A549 (cell line): ENCODE measurements around the gene F2. TPM values are rescaled to one million over a fixed set of nuclear protein-coding genes. Genes with fewer than 3 reads are reported as not detected.

Experiments used
- ATAC-seq, 2 experiments: fragments of 200-7000 bp in 1 of 2; fragments of >200 bp in 1 of 2; cut with Nextera tagmentation in 1 of 2; cut with Tn5 transposase in 1 of 2; 3 replicates each; pipeline versions ENCODE4 v1.8.0 to v1.9.1; 2018 to 2020; ENCODE audit warnings: mild to moderate bottlenecking in 1 of 2, moderate library complexity in 1 of 2
- CTCF ChIA-PET: fragments of 300-600 bp; sonication (Branson Sonifier 250); formaldehyde crosslinking; extraction: SDS; loops from one replicate; lab custom pipeline; 2021; ENCODE audit warnings: antibody characterized with exemption, inconsistent platforms; lab: Yijun Ruan, JAX
- POLR2A ChIA-PET: fragments of 350-600 bp; formaldehyde crosslinking; extraction: SDS; loops from one replicate; lab custom pipeline; 2021; ENCODE audit warnings: antibody characterized with exemption, inconsistent platforms; lab: Yijun Ruan, JAX
- DNase-seq, 2 experiments: peaks; one replicate each; pipeline versions ENCODE4 v3.0.0 to v3.0.0-alpha.2; 2011 to 2016; ENCODE audit warnings: low read depth in 1 of 2, low spot score in 1 of 2
- FAIRE-seq: peaks from 2 replicates; lab custom pipeline; 2011; peaks lifted over from hg19 to GRCh38; lab: Jason Lieb, UNC
- H3K27ac ChIP-seq, 2 experiments: fragments of >200 bp; sonication (Bioruptor Twin); formaldehyde crosslinking; 3 replicates each; pipeline ENCODE4 v1.5.1; 2016 to 2017
- H3K4me1 ChIP-seq: fragments of >200 bp; sonication (Bioruptor Twin); formaldehyde crosslinking; 3 replicates; pipeline ENCODE4 v1.6.1; 2016
- H3K4me2 ChIP-seq: fragments of >200 bp; sonication (Bioruptor Twin); formaldehyde crosslinking; 3 replicates; pipeline ENCODE4 v1.6.1; 2016
- H3K4me3 ChIP-seq: fragments of >200 bp; sonication (Bioruptor Twin); formaldehyde crosslinking; 3 replicates; pipeline ENCODE4 v1.5.1; 2016
- H3K9me3 ChIP-seq: fragments of >200 bp; sonication (Bioruptor Twin); formaldehyde crosslinking; 3 replicates; pipeline ENCODE4 v1.6.1; 2016
- BCL3 ChIP-seq: fragments of >200 bp; sonication (Bioruptor Twin); formaldehyde crosslinking; IDR thresholded peaks from 3 replicates; pipeline ENCODE4 v1.6.1; 2016
- E2F6 ChIP-seq: IDR thresholded peaks from 2 replicates; pipeline ENCODE4 v1.6.1; 2012; ENCODE audit warnings: low read depth, borderline replicate concordance
- EP300 ChIP-seq, 2 experiments: fragments of >200 bp; sonication (Bioruptor Twin); formaldehyde crosslinking; IDR thresholded peaks; 2 replicates in 1 of 2; 3 replicates in 1 of 2; pipeline ENCODE4 v1.6.1; 2016 to 2017
- HDAC2 ChIP-seq: fragments of 200-600 bp; sonication (generic); IDR thresholded peaks from 2 replicates; pipeline ENCODE4 v1.6.1; 2016
- HEYL ChIP-seq: fragments of 250-450 bp; sonication (Bioruptor Pico); IDR thresholded peaks from 2 replicates; pipeline ENCODE4 v1.8.0; 2021; ENCODE audit warnings: mild to moderate bottlenecking, moderate library complexity
- HOXB13 ChIP-seq: fragments of 250-450 bp; sonication (Bioruptor Pico); IDR thresholded peaks from 2 replicates; pipeline ENCODE4 v1.5.0; 2020; ENCODE audit warnings: low read depth, mild to moderate bottlenecking, moderate library complexity
- HOXB5 ChIP-seq: fragments of 250-450 bp; sonication (Bioruptor Pico); IDR thresholded peaks from 2 replicates; pipeline ENCODE4 v1.5.0; 2020; ENCODE audit warnings: mild to moderate bottlenecking, moderate library complexity
- JUN ChIP-seq, 2 experiments: fragments of >200 bp; sonication (Bioruptor Twin); formaldehyde crosslinking; IDR thresholded peaks; 2 replicates in 1 of 2; 3 replicates in 1 of 2; pipeline ENCODE4 v1.6.1; 2016 to 2017
- MAX ChIP-seq: IDR thresholded peaks from 2 replicates; pipeline ENCODE4 v1.6.1; 2012
- MAZ ChIP-seq: fragments of 150-350 bp; IDR thresholded peaks from 2 replicates; pipeline ENCODE4 v1.6.1; 2014; ENCODE audit warnings: antibody characterized with exemption, low read depth, low read length, borderline replicate concordance
- MYC ChIP-seq: IDR thresholded peaks from 2 replicates; pipeline ENCODE4 v1.6.1; 2012; ENCODE audit warnings: mild to moderate bottlenecking, inconsistent platforms, low read length, improper control_type of control experiment, borderline replicate concordance
- NFE2L2 ChIP-seq: fragments of 150-350 bp; conservative IDR thresholded peaks from 2 replicates; pipeline ENCODE4 v1.6.1; 2014; ENCODE audit warnings: low read length
- NR3C1 ChIP-seq: fragments of >200 bp; sonication (Bioruptor Twin); formaldehyde crosslinking; IDR thresholded peaks from 3 replicates; pipeline ENCODE4 v1.6.1; 2017
- PBX3 ChIP-seq: IDR thresholded peaks from 2 replicates; pipeline ENCODE4 v1.6.1; 2012
- PHF8 ChIP-seq: fragments of 200-600 bp; sonication (generic); IDR thresholded peaks from 2 replicates; pipeline ENCODE4 v1.6.1; 2016; ENCODE audit warnings: low read depth, mild to moderate bottlenecking, antibody characterized with exemption, moderate library complexity, borderline replicate concordance
- POLR2A ChIP-seq: IDR thresholded peaks from 2 replicates; pipeline ENCODE4 v1.6.1; 2012; ENCODE audit warnings: mild to moderate bottlenecking, low read length
- RARB ChIP-seq: fragments of 250-450 bp; sonication (Bioruptor Pico); IDR thresholded peaks from 2 replicates; pipeline ENCODE4 v1.8.0; 2021; ENCODE audit warnings: mild to moderate bottlenecking, moderate library complexity
- RCOR1 ChIP-seq: fragments of 150-350 bp; IDR thresholded peaks from 2 replicates; pipeline ENCODE4 v1.6.1; 2014; ENCODE audit warnings: antibody characterized with exemption, low read length, low read depth
- RFX5 ChIP-seq: fragments of 450-650 bp; IDR thresholded peaks from 2 replicates; pipeline ENCODE4 v1.7.1; 2014; ENCODE audit warnings: antibody characterized with exemption, mild to moderate bottlenecking, moderate library complexity
- RNF2 ChIP-seq: fragments of 200-600 bp; sonication (generic); IDR thresholded peaks from 2 replicates; pipeline ENCODE4 v1.6.1; 2016; ENCODE audit warnings: low read depth, mild to moderate bottlenecking, antibody characterized with exemption, moderate library complexity, borderline replicate concordance
- SMC3 ChIP-seq: fragments of >200 bp; sonication (Bioruptor Twin); formaldehyde crosslinking; IDR thresholded peaks from 3 replicates; pipeline ENCODE4 v1.6.1; 2018; ENCODE audit warnings: inconsistent platforms
- TP53 ChIP-seq: fragments of 250-450 bp; sonication (Bioruptor Pico); IDR thresholded peaks from 2 replicates; pipeline ENCODE4 v1.5.0; 2021; ENCODE audit warnings: mild to moderate bottlenecking, moderate library complexity
- USF2 ChIP-seq: fragments of 450-650 bp; IDR thresholded peaks from 2 replicates; pipeline ENCODE4 v1.6.1; 2014; ENCODE audit warnings: antibody characterized with exemption
- ZFP36 ChIP-seq: fragments of 450-650 bp; IDR thresholded peaks from 2 replicates; pipeline ENCODE4 v1.6.1; 2014; ENCODE audit warnings: borderline replicate concordance; ENCODE audit not compliant: partially characterized antibody
- ZSCAN20 ChIP-seq: fragments of 250-450 bp; sonication (Bioruptor Pico); IDR thresholded peaks from 2 replicates; pipeline ENCODE4 v1.8.0; 2022; ENCODE audit warnings: mild to moderate bottlenecking, moderate library complexity
- WGBS: methylation state at CpG from one replicate; pipeline ENCODE4 v1.1.6; 2017; ENCODE audit errors: missing lambda C conversion rate; 5-methylcytosine and 5-hydroxymethylcytosine counted together
- polyA plus RNA-seq, 4 experiments: library from polyadenylated mRNA; depleted of rRNA in 3 of 4; stranded (reverse); fragments of >200 nt; fragmentation: RNase III in 1 of 4; extraction: RNeasy Plus Mini Kit Qiagen cat#74134 plus additional on column Dnase treatment in 1 of 4; gene quantifications; 2 replicates in 3 of 4; 3 replicates in 1 of 4; pipeline ENCODE4 v1.2.3, GENCODE V29; 2011 to 2017

The F2 gene
- polyA plus RNA-seq, 2 of the 4 experiments (the other 2 are of a cell fraction): 2.5 to 3.8 TPM

- TF ChIP-seq ZSCAN20 (CRISPR knock-in tag) (no peak), RNF2 (no peak), RFX5 (no peak), EP300 (IDR thresholded peaks at IDR 0.05) (no peak)
Observed at GRCh38 chr11:46697303-46697702, 21.7 kb upstream of the F2 start (continued).

GRCh38 chr11:46697723-46698122 lies 21.3 kb upstream of the F2 start:
- no peak for FAIRE-seq
- POLR2A ChIA-PET: no interaction called here
- CTCF ChIA-PET: interaction anchor here (2.1 kb wide), 1 partner anchor 11 kb away, joined by 9 read pairs; no protein-coding TSS in a partner anchor
- 61% methylated on average over 2 of the region's 2 CpGs for WGBS
- Histone ChIP-seq H3K4me3 (no peak overlapping the region), H3K4me1 (peaks cover 23% of the 10 kb centered on the region; the same call in 2 of the 3 replicates), H3K27ac (no peak overlapping the region), H3K9me3 (no peaks in the 10 kb centered on the region)
- no peak for DNase-seq
- ATAC-seq: no peak
- TF ChIP-seq RARB (CRISPR knock-in tag): no peak
- TF ChIP-seq MAX: no peak
- no peak for TF ChIP-seq SMC3
- no peak for TF ChIP-seq NFE2L2
- TF ChIP-seq, all 56 proteins: peak for 0
- H3K4me2 ChIP-seq: no peak overlapping the region

- no peak overlapping the region for H3K4me3 ChIP-seq
- peak overlapping the region; percentile 88 for H3K4me2 ChIP-seq
- H3K9me3 ChIP-seq: no peaks in the 10 kb centered on the region
- DNase-seq: no peak
- H3K27ac ChIP-seq: no peak overlapping the region
- FAIRE-seq: no peak
- ChIA-PET CTCF (interaction anchor here (0.7 to 2.1 kb wide), 3 partner anchors 12 to 65 kb away, joined by 3 to 9 read pairs (median 3); no protein-coding TSS in a partner anchor), POLR2A (interaction anchor here (0.6 kb wide), 1 partner anchor 1144 kb away, joined by 3 read pairs; no protein-coding TSS in a partner anchor)
- ATAC-seq: no peak
- no peak for TF ChIP-seq SMC3
- no peak for TF ChIP-seq HEYL
- no peak for TF ChIP-seq RFX5
- peaks cover 24% of the 10 kb centered on the region; the same call in 2 of the 3 replicates for H3K4me1 ChIP-seq
- 73% methylated on average over 1 of the region's 1 CpG for WGBS
Observed at GRCh38 chr11:46698597-46698996, 20.4 kb upstream of the F2 start.

GRCh38 chr11:46700241-46701077 lies 18.6 kb upstream of the F2 start, which contains the start of the genes ARHGAP1 and ZNF408:
Gene ARHGAP1, minus strand, starts transcription at chr11:46700619. Its CDS starts 4,512 bp downstream, at chr11:46696107.
Gene ZNF408, plus strand, starts transcription at chr11:46701031. Its CDS starts 17 bp downstream, at chr11:46701048.
- FAIRE-seq (peak; percentile 72), ATAC-seq (peak; percentile 95 to 96), DNase-seq (peak; percentile 89 to 99)
- H3K4me2 ChIP-seq: peak within 1 kb of the TSS; percentile 91
- ChIA-PET POLR2A (interaction anchor here (0.7 to 1.5 kb wide), 9 partner anchors 11 to 139 kb away, joined by 3 to 11 read pairs (median 4); partner anchors contain the start of gene AMBRA1), CTCF (interaction anchor here (1.2 to 1.4 kb wide), 4 partner anchors 23 to 311 kb away, joined by 3 to 4 read pairs (median 4); no protein-coding TSS in a partner anchor)
- H3K9me3 ChIP-seq: no peaks in the 10 kb centered on the region
- H3K4me3 ChIP-seq: peak within 1 kb of the TSS; percentile 93
- 1% methylated on average over 35 of the region's 44 CpGs for WGBS
- peak within 1 kb of the TSS; percentile 99 for H3K27ac ChIP-seq
- H3K4me1 ChIP-seq: peaks cover 24% of the 10 kb centered on the region; the same call in 2 of the 3 replicates
- TF ChIP-seq SMC3 (peak; percentile 19; the same call in 1 of the 3 replicates), USF2 (peak; percentile 21; the same call in 1 of the 2 replicates), MYC (peak; percentile 77; the same call in 1 of the 2 replicates), ZSCAN20 (CRISPR knock-in tag) (no peak), PHF8 (peak; percentile 56; the same call in 1 of the 2 replicates), NR3C1 (no peak), RFX5 (peak; percentile 57; the same call in 1 of the 2 replicates), RCOR1 (no peak), PBX3 (0 out of 2 replicates have a peak, but pooled peaks have one; percentile 8), ZFP36 (peak; percentile 80), POLR2A (peak; percentile 76), TP53 (no peak), BCL3 (peak; percentile 40; the same call in 1 of the 3 replicates), HOXB13 (CRISPR knock-in tag) (0 out of 2 replicates have a peak, but pooled peaks have one; percentile 38), MAZ (0 out of 2 replicates have a peak, but pooled peaks have one; percentile 56), HDAC2 (no peak), HOXB5 (peak; percentile 71), RARB (CRISPR knock-in tag) (peak; percentile 79; the same call in 1 of the 2 replicates), E2F6 (0 out of 2 replicates have a peak, but pooled peaks have one; percentile 16), JUN (IDR thresholded peaks at IDR 0.05) (peak; percentile 87 to 89; a peak in 4 of 5 replicates), MAX (peak; percentile 93)
